ENCODE data around the gene CCZ1.
"Not testable (repeated sequence)": the region's sequence is repeated elsewhere in the genome, so short reads cannot be mapped to it uniquely, and the experiment has no call there.

GRCh38 chr7:5868928-5869341, 29.6 kb upstream of the CCZ1 start:
- TF ChIP-seq POLR2A (IDR thresholded peaks at IDR 0.05; ENCODE audit: low read depth, low read length); CTCF (IDR thresholded peaks at IDR 0.05 in 2 of 3, conservative IDR thresholded peaks at IDR 0.05 in 1 of 3; ENCODE audit: control insufficient read depth in 2 of 3, extremely low read depth in 1 of 3, insufficient read depth in 1 of 3, low read depth in 3 of 3, low read length in 3 of 3); DPF2 (IDR thresholded peaks at IDR 0.05); SMAD1 (IDR thresholded peaks at IDR 0.05; ENCODE audit: low read depth, partially characterized antibody); SUPT20H (IDR thresholded peaks at IDR 0.05; ENCODE audit: borderline replicate concordance, control insufficient read depth, low read depth, low read length); REST (IDR thresholded peaks at IDR 0.05; ENCODE audit: low read depth, low read length); CHD1 (IDR thresholded peaks at IDR 0.05; ENCODE audit: low read depth, low read length); TCF12 (IDR thresholded peaks at IDR 0.05; ENCODE audit: low read depth, low read length): not testable (repeated sequence)

All from GM12878 (cell line).